ENCODE data around the gene EDAR.

The EDAR gene

DNA sequence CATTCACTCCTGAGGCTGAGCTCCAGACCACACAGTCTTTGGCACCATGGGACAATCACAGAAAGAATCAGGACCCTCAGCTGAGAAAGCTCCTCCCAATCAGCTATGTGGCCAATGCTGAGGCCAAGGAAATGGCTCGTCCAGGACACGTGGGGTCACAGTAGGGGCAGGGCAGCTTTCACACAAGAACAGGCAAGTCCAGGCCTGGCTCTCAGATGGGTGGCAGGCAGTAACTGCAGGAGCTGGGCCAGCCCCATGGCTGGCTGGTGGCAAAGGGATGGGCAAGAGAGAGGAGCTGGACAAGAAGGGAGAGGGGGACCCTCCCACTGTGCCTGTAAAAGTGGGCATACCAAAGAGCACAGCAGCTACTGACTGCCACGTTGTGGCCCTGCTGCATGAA lies 12.2 kb upstream of the EDAR start:
- DNase-seq (ENCODE audit: low read depth, low spot score), result no peak

GRCh38 chr2:109000738-109001137 lies 11.7 kb upstream of the EDAR start:
- no peak for DNase-seq (ENCODE audit: low read depth, low spot score)

DNA sequence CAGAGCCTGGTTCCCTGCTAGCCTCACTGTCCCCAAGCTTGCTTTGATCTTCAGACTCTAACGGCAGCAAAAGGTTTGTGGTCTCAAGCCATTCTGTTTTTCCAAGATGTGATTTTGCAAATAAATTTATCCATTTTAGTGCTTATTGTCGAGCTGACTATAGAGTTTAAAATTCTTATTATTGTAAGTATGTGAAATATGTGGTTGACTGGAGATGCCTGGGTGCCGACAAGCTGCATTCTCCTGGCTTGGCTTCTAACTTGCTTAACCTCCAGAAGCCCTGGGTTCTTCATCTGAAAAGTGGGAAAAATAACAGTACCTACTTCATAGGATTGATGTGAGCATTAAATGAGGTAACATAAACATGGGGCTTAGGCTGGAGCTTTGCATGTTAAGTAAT lies 9.9 kb upstream of the EDAR start:
- DNase-seq (ENCODE audit: low read depth, low spot score), result no peak

DNA sequence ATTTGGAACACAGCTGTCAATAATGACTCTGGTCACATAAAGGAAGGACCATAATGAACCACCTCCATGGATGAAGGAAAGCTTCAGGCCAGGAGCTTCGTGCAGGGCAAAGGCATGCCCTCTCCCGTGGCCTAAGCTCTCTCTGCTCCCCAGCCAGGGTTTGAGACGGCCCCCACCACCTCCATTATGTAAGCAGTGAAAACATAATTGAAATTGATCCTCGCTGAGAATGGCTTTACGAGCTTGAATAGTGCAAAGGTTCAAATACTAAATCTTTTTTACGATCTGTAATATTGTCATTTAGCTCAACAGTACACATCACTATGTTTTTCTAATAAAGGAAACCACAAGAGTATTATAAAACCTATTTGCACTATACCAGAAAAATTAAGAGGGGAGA lies 5.2 kb upstream of the EDAR start:
- DNase-seq (ENCODE audit: low read depth, low spot score), result no peak

- no peak for DNase-seq (ENCODE audit: low read depth, low spot score)
These were observed 4.3 kb upstream of the EDAR start for GRCh38 chr2:108993095-108993937.

DNA sequence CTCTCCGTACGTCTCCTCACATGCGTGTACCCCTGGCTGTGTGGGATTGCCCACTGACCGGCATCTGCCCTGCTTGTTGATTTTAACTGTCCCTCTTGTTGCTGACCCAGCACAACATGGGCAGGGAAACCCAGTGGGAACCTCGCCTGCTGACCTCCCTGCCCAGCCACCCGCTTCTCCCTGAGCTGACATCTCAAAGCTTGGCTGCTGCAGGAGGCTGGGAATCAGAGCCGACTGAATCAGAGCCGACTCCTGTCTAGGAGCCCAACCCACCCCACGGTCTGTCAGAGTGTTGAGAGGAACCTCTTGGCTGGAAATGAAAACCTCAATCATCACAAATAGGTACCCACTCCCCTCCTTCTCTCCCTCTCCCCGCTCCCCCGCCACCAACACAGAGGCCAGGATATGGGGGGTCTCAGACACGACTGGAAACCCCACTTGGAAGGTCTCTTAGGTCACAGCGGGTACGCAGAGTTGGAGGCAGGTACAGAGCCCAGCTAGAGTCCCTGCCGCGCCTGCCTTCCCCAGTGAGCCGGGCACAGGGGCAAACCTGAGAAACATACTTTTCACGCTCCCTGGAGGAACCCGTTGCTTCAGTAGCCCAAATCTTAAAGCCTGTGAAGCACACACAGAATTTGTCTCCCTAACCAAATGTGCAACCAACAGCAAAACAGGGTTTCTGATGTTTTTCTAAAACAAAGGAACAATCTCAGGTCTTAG lies 784 bp downstream of the EDAR start:
- no peak for DNase-seq (ENCODE audit: low read depth, low spot score)

DNA sequence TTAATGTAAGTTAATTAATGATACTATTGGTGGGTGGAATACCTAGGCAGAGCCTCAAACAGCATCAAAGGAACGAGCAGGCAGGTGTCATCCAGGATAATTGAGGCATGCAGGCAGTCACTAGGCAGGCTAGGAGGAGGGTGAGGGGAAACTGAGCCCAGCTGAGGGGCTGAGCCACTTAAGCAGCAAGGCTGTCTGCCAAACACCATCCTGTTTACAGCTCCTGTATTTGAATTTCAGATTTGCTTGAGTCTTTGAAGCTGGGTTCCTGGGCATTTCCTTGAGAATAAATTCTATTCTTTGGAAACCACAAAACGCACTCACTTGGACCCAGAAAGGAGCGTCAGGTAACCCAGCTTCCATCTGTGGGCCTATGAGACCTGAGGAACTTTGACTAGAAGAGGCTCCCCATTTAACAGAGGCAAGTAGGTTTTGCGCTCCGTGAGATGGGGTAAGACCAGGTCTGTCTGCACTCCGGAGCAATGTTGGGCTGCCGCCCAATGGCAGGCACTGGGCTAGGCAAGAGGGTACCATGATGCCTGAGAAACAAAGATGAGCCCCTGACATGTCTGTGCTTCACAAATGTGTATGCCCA lies 2.0 kb downstream of the EDAR start:
- no peak for DNase-seq (ENCODE audit: low read depth, low spot score)

DNA sequence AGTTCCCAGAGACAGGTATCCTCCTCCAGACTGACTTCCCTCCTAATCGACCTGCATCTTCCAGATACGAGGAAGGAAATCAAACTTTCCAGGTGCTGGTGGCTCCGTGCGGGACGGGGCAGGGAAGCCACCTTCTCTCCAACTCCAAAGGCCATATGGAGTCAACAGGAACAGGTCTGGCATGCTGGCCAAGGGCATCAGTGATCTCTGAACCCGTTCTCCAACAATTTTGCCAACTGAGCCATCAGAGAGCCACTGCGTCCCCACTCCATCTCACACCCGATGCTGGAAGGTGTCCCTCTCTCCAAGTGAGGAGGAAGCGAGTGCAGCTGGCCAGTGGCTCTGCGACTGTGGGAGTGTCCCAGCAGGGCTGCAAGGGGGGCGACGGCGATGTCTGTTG lies 5.4 kb downstream of the EDAR start:
- no peak for DNase-seq (ENCODE audit: low read depth, low spot score)

GRCh38 chr2:108983061-108983460 lies 6.0 kb downstream of the EDAR start:
- no peak for DNase-seq (ENCODE audit: low read depth, low spot score)

DNA sequence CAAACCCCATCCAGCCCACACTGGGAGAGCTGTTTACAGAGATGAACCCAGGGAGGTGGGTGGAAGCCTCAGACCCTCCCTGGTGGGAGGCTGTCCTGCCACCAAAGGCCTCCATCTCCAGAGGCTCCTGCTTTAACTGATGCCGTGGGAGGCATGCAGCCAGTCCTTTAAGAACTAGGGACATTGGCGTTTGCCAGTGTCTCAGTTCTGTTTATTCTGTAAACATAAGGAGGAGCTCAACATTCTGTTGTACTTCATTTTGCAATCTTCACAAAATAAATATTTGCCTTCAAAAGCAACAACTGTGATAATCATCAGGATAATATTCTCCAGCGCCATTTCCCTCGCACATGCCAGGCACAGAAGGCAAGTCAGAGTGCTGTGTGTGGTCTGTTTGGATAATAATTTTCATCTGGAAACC lies 6.8 kb downstream of the EDAR start:
- no peak for DNase-seq (ENCODE audit: low read depth, low spot score)

GRCh38 chr2:108981846-108982245 lies 7.2 kb downstream of the EDAR start:
- no peak for DNase-seq (ENCODE audit: low read depth, low spot score)

DNA sequence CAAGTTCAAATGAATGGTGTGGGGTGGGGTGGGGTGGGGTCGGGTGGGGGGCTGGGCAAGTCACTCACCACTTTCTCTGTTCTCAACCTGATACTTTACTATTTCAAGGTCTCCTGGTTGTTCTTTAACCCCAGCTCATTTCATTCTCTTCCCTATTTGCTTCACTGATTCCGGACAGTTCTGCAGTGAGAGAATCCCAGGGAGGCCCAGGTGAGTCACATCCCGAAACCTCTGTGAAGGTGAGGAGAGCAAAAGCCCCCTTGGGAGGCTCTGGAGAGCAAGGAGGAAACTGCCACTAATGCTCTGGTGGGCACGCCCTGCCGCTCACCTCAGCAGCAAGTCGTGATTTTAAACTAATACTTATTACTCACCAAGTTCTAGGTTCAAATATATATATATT lies 8.9 kb downstream of the EDAR start:
- no peak for DNase-seq (ENCODE audit: low read depth, low spot score)

GRCh38 chr2:108979461-108979860 lies 9.6 kb downstream of the EDAR start:
- no peak for DNase-seq (ENCODE audit: low read depth, low spot score)

DNA sequence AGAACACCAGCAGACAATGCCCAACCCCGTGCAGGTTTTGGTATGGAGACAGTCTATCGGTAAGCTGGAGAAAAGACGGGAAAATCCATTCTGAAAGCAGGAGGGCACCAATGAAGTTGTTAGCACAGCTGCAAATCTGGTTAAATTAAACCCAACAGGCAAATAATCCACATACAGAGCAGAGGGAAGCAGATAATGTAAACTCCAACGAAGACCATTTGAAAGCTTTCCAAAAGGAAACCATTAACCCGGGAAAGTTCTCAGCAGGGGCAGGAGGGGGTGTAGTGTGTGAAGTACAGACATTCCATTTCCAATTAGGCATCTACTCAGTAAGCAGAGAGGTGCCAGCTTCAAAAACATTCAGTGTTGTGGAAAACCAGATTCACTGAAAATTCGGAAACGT lies 10.3 kb downstream of the EDAR start:
- no peak for DNase-seq (ENCODE audit: low read depth, low spot score)

- no peak for DNase-seq (ENCODE audit: low read depth, low spot score)
These were observed 13.2 kb downstream of the EDAR start for GRCh38 chr2:108975613-108976435.

DNA sequence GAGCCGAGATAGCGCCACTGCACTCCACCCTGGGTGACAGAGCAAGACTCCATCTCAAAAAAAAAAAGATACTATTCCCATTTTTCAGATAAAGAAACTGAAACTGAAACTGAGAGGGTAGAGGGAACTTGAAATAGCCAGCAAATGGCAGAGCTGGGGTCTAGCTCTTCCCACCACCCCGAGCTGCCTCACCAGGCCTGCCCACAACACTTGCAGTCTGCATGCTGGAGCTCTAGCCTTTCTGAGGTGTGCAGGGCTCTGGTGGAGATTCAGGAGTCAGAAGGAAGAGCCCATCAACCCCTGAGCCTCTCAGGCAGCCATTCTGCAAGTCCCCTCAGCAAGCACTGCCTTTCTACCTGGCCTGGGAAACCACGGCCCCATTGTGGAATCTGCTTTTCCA lies 14.3 kb downstream of the EDAR start:
- no peak for DNase-seq (ENCODE audit: low read depth, low spot score)

- DNase-seq (ENCODE audit: low read depth, low spot score), result no peak
These were observed 16.4 kb downstream of the EDAR start for GRCh38 chr2:108972663-108973062.

DNA sequence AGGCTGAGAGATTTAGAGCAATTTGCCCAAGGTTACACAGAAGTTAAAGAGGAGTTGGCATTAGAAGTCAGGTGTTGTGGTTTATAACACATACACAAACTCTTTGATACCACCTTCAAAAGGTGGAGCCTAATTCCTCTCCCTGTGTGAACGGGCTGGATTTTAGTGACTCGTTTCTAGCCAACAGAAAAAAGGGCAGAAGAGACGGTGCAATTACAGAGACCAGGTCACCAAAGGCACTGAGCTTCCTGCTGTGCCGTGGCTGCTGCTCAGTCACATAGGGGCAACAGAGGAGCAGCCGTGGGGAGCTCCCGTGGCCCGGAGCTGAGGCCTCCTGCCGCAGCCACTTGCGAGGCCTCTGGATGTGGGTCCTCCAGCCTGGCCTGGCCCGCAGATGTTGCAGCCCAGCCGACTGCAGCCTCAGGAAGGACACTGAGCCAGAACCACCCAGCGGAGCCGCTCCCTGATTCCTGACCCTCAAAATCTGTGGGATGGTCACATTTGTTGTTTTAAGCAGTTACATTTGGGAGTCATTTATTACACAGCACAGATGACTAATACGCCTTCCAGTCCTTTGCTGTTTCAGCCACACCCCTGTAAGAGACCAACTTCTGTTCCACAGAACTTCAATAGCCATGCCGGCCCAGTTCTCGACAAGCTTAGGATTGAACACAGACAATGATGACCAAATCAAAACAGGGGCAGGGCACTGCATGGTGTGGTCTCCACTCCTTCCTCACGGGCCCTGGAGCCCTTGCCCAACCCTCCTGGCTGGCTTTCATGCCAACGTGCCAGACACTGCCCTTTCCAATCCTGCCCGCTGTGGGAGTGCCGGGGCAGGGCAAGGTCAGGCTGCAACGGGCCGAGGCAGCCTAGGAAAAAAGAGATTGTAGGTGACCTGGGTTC lies 17.1 kb downstream of the EDAR start:
- no peak for DNase-seq (ENCODE audit: low read depth, low spot score)

- no peak for DNase-seq (ENCODE audit: low read depth, low spot score)
These were observed 18.7 kb downstream of the EDAR start for GRCh38 chr2:108970369-108970768.

DNA sequence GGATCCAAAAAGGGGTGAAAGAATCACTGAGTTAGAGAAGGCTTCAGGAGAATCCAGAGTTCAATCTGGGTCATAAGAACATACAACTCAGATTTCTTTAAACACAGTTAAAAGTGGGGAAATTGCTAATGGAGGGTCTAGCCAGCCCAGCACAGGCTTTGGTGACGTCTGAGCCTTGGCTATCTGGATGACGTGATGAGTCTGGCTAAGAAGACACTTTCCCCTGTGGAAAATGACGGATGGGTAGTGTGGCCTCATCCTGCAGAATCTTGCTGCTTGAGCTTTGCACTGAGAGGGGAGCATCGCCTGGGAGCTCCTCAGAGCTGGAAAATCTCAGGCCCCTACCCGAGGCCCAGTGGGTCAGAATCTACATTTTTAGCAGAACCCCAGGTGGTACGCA lies 19.2 kb downstream of the EDAR start:
- DNase-seq (ENCODE audit: low read depth, low spot score), result no peak

DNA sequence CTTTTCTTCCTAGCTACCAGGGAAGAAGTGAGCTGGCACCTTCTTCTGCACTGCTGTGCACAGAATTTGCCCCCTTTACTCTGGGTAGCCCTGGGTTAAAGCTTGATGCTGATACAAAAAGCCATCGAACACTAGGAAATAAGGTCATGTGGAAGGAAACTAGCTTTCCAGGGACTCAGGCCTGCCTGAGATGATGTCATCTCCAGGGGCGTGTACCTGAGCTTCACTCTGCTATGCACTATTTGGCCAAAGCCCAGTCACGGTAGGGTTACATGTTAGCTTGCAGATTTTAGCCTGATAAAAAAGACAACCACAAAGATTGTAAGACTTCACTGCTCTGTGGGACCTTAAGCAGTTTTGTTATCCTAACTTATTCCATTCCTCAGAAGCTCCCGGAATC lies 20.4 kb downstream of the EDAR start:
- no peak for DNase-seq (ENCODE audit: low read depth, low spot score)

Data from activated naive CD8-positive, alpha-beta T cell treated with anti-CD3 and anti-CD28 coated beads, Interleukin-2, amount 50 U/mL, for 16 hours (primary cell).